SK-N-SH treated with all-trans-retinoic acid at 6 μM for 48 hours (cell line): ENCODE results near the gene PLCL2.

Source experiments
- SNAI2 ChIP-seq: fragments of 250-450 bp; sonication (Bioruptor Pico); IDR thresholded peaks from 2 replicates; pipeline ENCODE4 v1.5.0; 2020; ENCODE audit warnings: mild to moderate bottlenecking, moderate library complexity
- ZC3H10 ChIP-seq: fragments of 250-450 bp; sonication (Bioruptor Pico); IDR thresholded peaks from 2 replicates; pipeline ENCODE4 v1.5.1; 2021; ENCODE audit warnings: mild to moderate bottlenecking, moderate library complexity
- ZFP3 ChIP-seq: fragments of 250-450 bp; sonication (Bioruptor Pico); IDR thresholded peaks from 2 replicates; pipeline ENCODE4 v1.5.0; 2020; ENCODE audit warnings: mild to moderate bottlenecking, moderate library complexity
- ZFP30 ChIP-seq: fragments of 450-650 bp; formaldehyde crosslinking; IDR thresholded peaks from 2 replicates; pipeline ENCODE4 v1.5.0; 2022; ENCODE audit warnings: mild to moderate bottlenecking, moderate library complexity
- ZNF565 ChIP-seq: fragments of 450-650 bp; formaldehyde crosslinking; conservative IDR thresholded peaks from 2 replicates; pipeline ENCODE4 v1.5.0; 2020; ENCODE audit warnings: low read depth, mild to moderate bottlenecking, moderate library complexity
- ZNF8 ChIP-seq: fragments of 450-650 bp; formaldehyde crosslinking; IDR thresholded peaks from 2 replicates; pipeline ENCODE4 v1.5.0; 2020; ENCODE audit warnings: mild to moderate bottlenecking, moderate library complexity
- TF ChIP-seq, protein P1 (sequence below): fragments of 250-450 bp; sonication (Bioruptor Pico); IDR thresholded peaks from 2 replicates; pipeline ENCODE4 v1.5.0; 2020; ENCODE audit warnings: mild to moderate bottlenecking, moderate library complexity
- TF ChIP-seq, protein P2 (sequence below): fragments of 250-450 bp; sonication (Bioruptor Pico); IDR thresholded peaks from 2 replicates; pipeline ENCODE4 v1.8.0; 2020; ENCODE audit warnings: mild to moderate bottlenecking, moderate library complexity, borderline replicate concordance

DNA sequence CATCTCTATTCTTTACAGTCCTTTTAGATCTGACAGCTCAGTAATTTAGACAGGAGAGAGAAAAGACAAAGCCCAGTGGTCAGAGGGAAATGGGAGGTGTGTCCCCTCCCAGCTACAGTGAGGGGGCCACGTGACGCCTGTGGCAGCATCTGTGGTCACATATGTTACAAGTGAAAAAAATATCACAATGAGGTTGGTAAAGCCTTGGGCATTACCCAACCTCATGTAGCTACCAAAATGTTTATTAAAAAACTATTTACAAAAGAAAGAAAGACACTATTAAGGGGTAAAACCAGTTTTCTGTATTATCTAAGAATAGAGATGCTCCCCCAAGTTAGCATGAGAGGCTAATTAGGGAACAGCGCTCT is 42.9 kb upstream of the PLCL2 start:
- TF ChIP-seq SNAI2: no peak
- TF ChIP-seq, protein P1, sequence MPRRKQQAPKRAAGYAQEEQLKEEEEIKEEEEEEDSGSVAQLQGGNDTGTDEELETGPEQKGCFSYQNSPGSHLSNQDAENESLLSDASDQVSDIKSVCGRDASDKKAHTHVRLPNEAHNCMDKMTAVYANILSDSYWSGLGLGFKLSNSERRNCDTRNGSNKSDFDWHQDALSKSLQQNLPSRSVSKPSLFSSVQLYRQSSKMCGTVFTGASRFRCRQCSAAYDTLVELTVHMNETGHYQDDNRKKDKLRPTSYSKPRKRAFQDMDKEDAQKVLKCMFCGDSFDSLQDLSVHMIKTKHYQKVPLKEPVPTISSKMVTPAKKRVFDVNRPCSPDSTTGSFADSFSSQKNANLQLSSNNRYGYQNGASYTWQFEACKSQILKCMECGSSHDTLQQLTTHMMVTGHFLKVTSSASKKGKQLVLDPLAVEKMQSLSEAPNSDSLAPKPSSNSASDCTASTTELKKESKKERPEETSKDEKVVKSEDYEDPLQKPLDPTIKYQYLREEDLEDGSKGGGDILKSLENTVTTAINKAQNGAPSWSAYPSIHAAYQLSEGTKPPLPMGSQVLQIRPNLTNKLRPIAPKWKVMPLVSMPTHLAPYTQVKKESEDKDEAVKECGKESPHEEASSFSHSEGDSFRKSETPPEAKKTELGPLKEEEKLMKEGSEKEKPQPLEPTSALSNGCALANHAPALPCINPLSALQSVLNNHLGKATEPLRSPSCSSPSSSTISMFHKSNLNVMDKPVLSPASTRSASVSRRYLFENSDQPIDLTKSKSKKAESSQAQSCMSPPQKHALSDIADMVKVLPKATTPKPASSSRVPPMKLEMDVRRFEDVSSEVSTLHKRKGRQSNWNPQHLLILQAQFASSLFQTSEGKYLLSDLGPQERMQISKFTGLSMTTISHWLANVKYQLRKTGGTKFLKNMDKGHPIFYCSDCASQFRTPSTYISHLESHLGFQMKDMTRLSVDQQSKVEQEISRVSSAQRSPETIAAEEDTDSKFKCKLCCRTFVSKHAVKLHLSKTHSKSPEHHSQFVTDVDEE (CRISPR knock-in tag): no peak
- TF ChIP-seq ZNF565 (CRISPR knock-in tag): no peak
- TF ChIP-seq ZNF8 (CRISPR knock-in tag): no peak
- no peak for TF ChIP-seq ZC3H10 (CRISPR knock-in tag)
- TF ChIP-seq ZFP3: no peak
- no peak for TF ChIP-seq ZFP30 (CRISPR knock-in tag)
- TF ChIP-seq, protein P2, sequence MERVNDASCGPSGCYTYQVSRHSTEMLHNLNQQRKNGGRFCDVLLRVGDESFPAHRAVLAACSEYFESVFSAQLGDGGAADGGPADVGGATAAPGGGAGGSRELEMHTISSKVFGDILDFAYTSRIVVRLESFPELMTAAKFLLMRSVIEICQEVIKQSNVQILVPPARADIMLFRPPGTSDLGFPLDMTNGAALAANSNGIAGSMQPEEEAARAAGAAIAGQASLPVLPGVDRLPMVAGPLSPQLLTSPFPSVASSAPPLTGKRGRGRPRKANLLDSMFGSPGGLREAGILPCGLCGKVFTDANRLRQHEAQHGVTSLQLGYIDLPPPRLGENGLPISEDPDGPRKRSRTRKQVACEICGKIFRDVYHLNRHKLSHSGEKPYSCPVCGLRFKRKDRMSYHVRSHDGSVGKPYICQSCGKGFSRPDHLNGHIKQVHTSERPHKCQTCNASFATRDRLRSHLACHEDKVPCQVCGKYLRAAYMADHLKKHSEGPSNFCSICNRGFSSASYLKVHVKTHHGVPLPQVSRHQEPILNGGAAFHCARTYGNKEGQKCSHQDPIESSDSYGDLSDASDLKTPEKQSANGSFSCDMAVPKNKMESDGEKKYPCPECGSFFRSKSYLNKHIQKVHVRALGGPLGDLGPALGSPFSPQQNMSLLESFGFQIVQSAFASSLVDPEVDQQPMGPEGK: no peak
